Endothelial cell of umbilical vein (primary cell): ENCODE results near the gene HSPA12A. TPM values are rescaled to one million over a fixed set of nuclear protein-coding genes. Genes with fewer than 3 reads are reported as not detected.

ENCODE experiments used
- BruUV-seq: library from RNA; stranded (reverse); fragments of 400-500 nt; replicated peaks from 2 replicates; lab custom pipeline; 2021; lab: Mats Ljungman, UMichigan
- CTCF ChIA-PET: fragments of 300-600, 350-600 bp; sonication (Branson Sonifier 250); formaldehyde crosslinking; loops from one replicate; lab custom pipeline; 2021; ENCODE audit warnings: antibody characterized with exemption, inconsistent platforms; lab: Charles Lee
- POLR2A ChIA-PET: fragments of 300-600, 350-600 bp; sonication (Branson Sonifier 250); formaldehyde crosslinking; loops from one replicate; lab custom pipeline; 2021; ENCODE audit warnings: antibody characterized with exemption, inconsistent platforms; lab: Charles Lee
- DNase-seq: peaks from one replicate; pipeline ENCODE4 v3.0.0-alpha.2; 2011; ENCODE audit warnings: low read depth, low spot score
- FAIRE-seq: peaks from 2 replicates; lab custom pipeline; 2011; peaks lifted over from hg19 to GRCh38; lab: Jason Lieb, UNC
- H2AFZ ChIP-seq: 2 replicates; pipeline ENCODE4 v1.6.0; 2012; ENCODE audit warnings: low read depth, low read length, control low read depth, inconsistent platforms
- H3K27ac ChIP-seq: 2 replicates; pipeline ENCODE4 v1.5.1; 2011; ENCODE audit warnings: low read depth, mild to moderate bottlenecking, control low read depth, low read length, moderate library complexity; ENCODE audit not compliant: insufficient read depth
- H3K27me3 ChIP-seq, 2 experiments: 2 replicates each; pipeline versions ENCODE4 v1.6.0 to v1.6.1; 2011; ENCODE audit warnings: low read length in 2 of 2, mixed read lengths in 1 of 2; ENCODE audit not compliant: control insufficient read depth in 2 of 2, insufficient read depth in 2 of 2
- H3K36me3 ChIP-seq, 2 experiments: 2 replicates in 1 of 2; 3 replicates in 1 of 2; pipeline ENCODE4 v1.5.1; 2011; ENCODE audit warnings: low read length in 2 of 2, mild to moderate bottlenecking in 1 of 2, moderate library complexity in 1 of 2; ENCODE audit not compliant: control insufficient read depth in 2 of 2, insufficient read depth in 2 of 2; ENCODE audit errors: extremely low read depth in 1 of 2
- H3K4me1 ChIP-seq: 3 replicates; pipeline ENCODE4 v1.5.1; 2011; ENCODE audit warnings: mild to moderate bottlenecking, low read length; ENCODE audit not compliant: control insufficient read depth, insufficient read depth; ENCODE audit errors: extremely low read depth
- H3K4me2 ChIP-seq: 2 replicates; pipeline ENCODE4 v1.6.1; 2011; ENCODE audit warnings: low read length, control low read depth, mixed read lengths; ENCODE audit not compliant: insufficient read depth
- H3K4me3 ChIP-seq, 3 experiments: fragments of 200-600 bp in 1 of 3; sonication (generic), shearing (Covaris generic) in 1 of 3; replicated peaks in 1 of 3; 2 replicates each; pipeline ENCODE4 v1.5.1; 2011 to 2016; ENCODE audit warnings: control low read depth in 3 of 3, low read length in 3 of 3, mild to moderate bottlenecking in 2 of 3, inconsistent platforms in 1 of 3, low read depth in 1 of 3, moderate library complexity in 1 of 3; ENCODE audit not compliant: insufficient read depth in 1 of 3
- H3K79me2 ChIP-seq: 2 replicates; pipeline ENCODE4 v1.6.0; 2012; ENCODE audit warnings: low read length, inconsistent platforms; ENCODE audit not compliant: control insufficient read depth, insufficient read depth
- H3K9ac ChIP-seq: replicated peaks from 2 replicates; pipeline ENCODE3; 2011; ENCODE audit warnings: low read length, control low read depth; ENCODE audit not compliant: insufficient read depth; ENCODE audit errors: extremely low read depth
- H3K9me1 ChIP-seq: replicated peaks from 3 replicates; pipeline ENCODE4 v1.6.0; 2011; ENCODE audit warnings: mild to moderate bottlenecking, low read length; ENCODE audit not compliant: control insufficient read depth, insufficient read depth; ENCODE audit errors: extremely low read depth
- H3K9me3 ChIP-seq: replicated peaks from 2 replicates; pipeline ENCODE4 v1.5.1; 2012; ENCODE audit warnings: low read length, inconsistent platforms; ENCODE audit not compliant: control insufficient read depth, insufficient read depth
- H4K20me1 ChIP-seq: replicated peaks from 2 replicates; pipeline ENCODE3; 2011; ENCODE audit warnings: mild to moderate bottlenecking, low read length; ENCODE audit not compliant: control insufficient read depth, insufficient read depth; ENCODE audit errors: extremely low read depth
- EZH2 ChIP-seq: IDR thresholded peaks from 2 replicates; pipeline ENCODE4 v1.6.1; 2012; ENCODE audit warnings: borderline replicate concordance, low read depth, mild to moderate bottlenecking, moderate library complexity, low read length, inconsistent platforms; ENCODE audit not compliant: severe bottlenecking
- FOS ChIP-seq: IDR thresholded peaks from 2 replicates; pipeline ENCODE4 v1.6.1; 2011; ENCODE audit warnings: mild to moderate bottlenecking, low read length, moderate library complexity, borderline replicate concordance; ENCODE audit not compliant: insufficient read depth
- GATA2 ChIP-seq: IDR thresholded peaks from 2 replicates; pipeline ENCODE4 v1.7.0; 2011; ENCODE audit warnings: low read depth, mild to moderate bottlenecking, moderate library complexity, mixed read lengths, low read length; ENCODE audit not compliant: insufficient read length, insufficient read depth
- JUN ChIP-seq: IDR thresholded peaks from 2 replicates; pipeline ENCODE4 v1.6.1; 2011; ENCODE audit warnings: borderline replicate concordance, low read depth; ENCODE audit not compliant: insufficient read length, insufficient read depth
- MAX ChIP-seq: IDR thresholded peaks from 2 replicates; pipeline ENCODE4 v1.6.1; 2011; ENCODE audit not compliant: insufficient read depth, insufficient read length
- MYC ChIP-seq: IDR thresholded peaks from one replicate; pipeline ENCODE4 v1.6.1; 2011; ENCODE audit warnings: mild to moderate bottlenecking, low read depth, low read length
- POLR2A ChIP-seq: IDR thresholded peaks from 2 replicates; pipeline ENCODE4 v1.6.1; 2012; ENCODE audit warnings: low read depth, mild to moderate bottlenecking, control low read depth, low read length
- POLR2AphosphoS5 ChIP-seq: IDR thresholded peaks from 2 replicates; pipeline ENCODE4 v1.6.1; 2012; ENCODE audit warnings: low read depth, mild to moderate bottlenecking, control low read depth, low read length, moderate library complexity; ENCODE audit not compliant: insufficient read depth
- dilution Hi-C: fragments of 300-500 bp; cut with MboI; formaldehyde crosslinking; loops from one replicate; pipeline ENCODE4 v1.15.0; 2019; ENCODE audit warnings: low sequenced_read_pairs; ENCODE audit not compliant: extremely low pct_ligation_motif_present
- intact Hi-C: fragments of 100-400 bp; cut with micrococcal nuclease; formaldehyde crosslinking; loops from one replicate; pipeline ENCODE4 v1.10.0; 2022
- polyA plus RNA-seq, 4 experiments: library from polyadenylated mRNA; depleted of rRNA in 3 of 4; stranded (reverse) in 3 of 4; unstranded in 1 of 4; fragments of >200 nt; gene quantifications; 2 replicates each; pipeline versions ENCODE4 v1.2.1 to v1.2.3, GENCODE V29; 2011 to 2012; ENCODE audit warnings: missing spikeins in 1 of 4
- total RNA-seq: library from RNA; stranded (reverse); gene quantifications from 2 replicates; pipeline ENCODE4 v1.2.3, GENCODE V29; 2021

HSPA12A gene
- total and polyA plus RNA-seq, 2 donors (not counting 3 experiments of a cell fraction or from before 2014, with no cell fraction given): 0.22 to 0.29 TPM

GRCh38 chr10:116669832-116670644 lies 72.3 kb downstream of the HSPA12A start:
- intact Hi-C loops (loop anchor here (5.0 kb wide), 1 partner anchor 1408 kb away; no protein-coding TSS in a partner anchor), dilution Hi-C loops (no loop called here)
- no peaks in the 10 kb centered on the region for H3K27me3 ChIP-seq
- no peak overlapping the region for H2AFZ ChIP-seq
- H3K9ac ChIP-seq: no peak overlapping the region
- BruUV-seq: no TSS peak
- H3K4me3 ChIP-seq: no peak overlapping the region
- H3K9me1 ChIP-seq: no peaks in the 10 kb centered on the region
- TF ChIP-seq POLR2AphosphoS5 (no peak), MAX (no peak), POLR2A (no peak), MYC (no peak), JUN (no peak), FOS (no peak), GATA2 (no peak), EZH2 (no peak)
- no peaks in the 10 kb centered on the region for H3K4me1 ChIP-seq
- H4K20me1 ChIP-seq: no peaks in the 10 kb centered on the region
- no peak overlapping the region for H3K4me2 ChIP-seq
- no peak overlapping the region for H3K27ac ChIP-seq
- no peaks in the 10 kb centered on the region for H3K9me3 ChIP-seq
- FAIRE-seq: no peak
- ChIA-PET CTCF (no interaction called here), POLR2A (no interaction called here)
- no peaks in the 10 kb centered on the region for H3K36me3 ChIP-seq
- no peak for DNase-seq
- no peaks in the 10 kb centered on the region for H3K79me2 ChIP-seq
